NB4 (cell line): Measurements from ENCODE around the gene USP12.

Experiments used
- DNase-seq: peaks from one replicate; pipeline ENCODE4 v3.0.0; 2010; ENCODE audit warnings: low read depth
- H3K4me3 ChIP-seq: one replicate; pipeline ENCODE4 v1.5.1; 2011; ENCODE audit warnings: mild to moderate bottlenecking, low read depth, low read length, moderate library complexity
- MYC ChIP-seq: IDR thresholded peaks from 2 replicates; pipeline ENCODE4 v1.6.1; 2011; ENCODE audit warnings: low read depth, low read length
- POLR2A ChIP-seq: IDR thresholded peaks from 2 replicates; pipeline ENCODE4 v1.6.1; 2011; ENCODE audit warnings: mild to moderate bottlenecking; ENCODE audit not compliant: insufficient read length; ENCODE audit errors: extremely low read depth
- TF ChIP-seq, protein P1 (sequence below): IDR thresholded peaks from one replicate; pipeline ENCODE4 v1.5.1; 2012; ENCODE audit warnings: low read depth, low read length
- TF ChIP-seq, protein P2 (sequence below): IDR thresholded peaks from 2 replicates; pipeline ENCODE4 v1.6.1; 2011; ENCODE audit warnings: low read depth, low read length

Gene USP12

DNA sequence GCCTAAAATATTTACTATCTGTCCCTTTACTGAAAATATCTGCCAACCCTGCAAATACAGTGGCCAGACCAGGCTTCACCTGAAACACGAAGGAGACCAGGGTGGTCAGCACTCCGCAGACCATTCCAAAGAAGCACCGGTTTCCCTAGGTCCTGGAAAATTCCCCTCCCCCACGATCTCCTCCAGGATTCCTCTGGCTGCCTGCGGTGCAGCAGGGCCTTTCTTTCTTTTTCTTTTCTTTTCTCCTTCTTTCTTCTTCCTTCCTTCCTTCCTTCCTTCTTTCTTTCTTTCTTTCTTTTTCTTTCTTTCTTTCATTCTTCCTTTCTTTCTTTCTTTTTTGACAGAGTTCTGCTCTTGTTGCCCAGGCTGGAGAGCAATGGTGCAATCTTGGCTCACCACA lies 152.7 kb downstream of the USP12 start:
- DNase-seq, result no peak
- TF ChIP-seq, protein P1, sequence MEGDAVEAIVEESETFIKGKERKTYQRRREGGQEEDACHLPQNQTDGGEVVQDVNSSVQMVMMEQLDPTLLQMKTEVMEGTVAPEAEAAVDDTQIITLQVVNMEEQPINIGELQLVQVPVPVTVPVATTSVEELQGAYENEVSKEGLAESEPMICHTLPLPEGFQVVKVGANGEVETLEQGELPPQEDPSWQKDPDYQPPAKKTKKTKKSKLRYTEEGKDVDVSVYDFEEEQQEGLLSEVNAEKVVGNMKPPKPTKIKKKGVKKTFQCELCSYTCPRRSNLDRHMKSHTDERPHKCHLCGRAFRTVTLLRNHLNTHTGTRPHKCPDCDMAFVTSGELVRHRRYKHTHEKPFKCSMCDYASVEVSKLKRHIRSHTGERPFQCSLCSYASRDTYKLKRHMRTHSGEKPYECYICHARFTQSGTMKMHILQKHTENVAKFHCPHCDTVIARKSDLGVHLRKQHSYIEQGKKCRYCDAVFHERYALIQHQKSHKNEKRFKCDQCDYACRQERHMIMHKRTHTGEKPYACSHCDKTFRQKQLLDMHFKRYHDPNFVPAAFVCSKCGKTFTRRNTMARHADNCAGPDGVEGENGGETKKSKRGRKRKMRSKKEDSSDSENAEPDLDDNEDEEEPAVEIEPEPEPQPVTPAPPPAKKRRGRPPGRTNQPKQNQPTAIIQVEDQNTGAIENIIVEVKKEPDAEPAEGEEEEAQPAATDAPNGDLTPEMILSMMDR, result no peak
- TF ChIP-seq MYC, result no peak
- no peak for TF ChIP-seq POLR2A
- TF ChIP-seq, protein P2, sequence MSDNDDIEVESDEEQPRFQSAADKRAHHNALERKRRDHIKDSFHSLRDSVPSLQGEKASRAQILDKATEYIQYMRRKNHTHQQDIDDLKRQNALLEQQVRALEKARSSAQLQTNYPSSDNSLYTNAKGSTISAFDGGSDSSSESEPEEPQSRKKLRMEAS, result no peak

DNA sequence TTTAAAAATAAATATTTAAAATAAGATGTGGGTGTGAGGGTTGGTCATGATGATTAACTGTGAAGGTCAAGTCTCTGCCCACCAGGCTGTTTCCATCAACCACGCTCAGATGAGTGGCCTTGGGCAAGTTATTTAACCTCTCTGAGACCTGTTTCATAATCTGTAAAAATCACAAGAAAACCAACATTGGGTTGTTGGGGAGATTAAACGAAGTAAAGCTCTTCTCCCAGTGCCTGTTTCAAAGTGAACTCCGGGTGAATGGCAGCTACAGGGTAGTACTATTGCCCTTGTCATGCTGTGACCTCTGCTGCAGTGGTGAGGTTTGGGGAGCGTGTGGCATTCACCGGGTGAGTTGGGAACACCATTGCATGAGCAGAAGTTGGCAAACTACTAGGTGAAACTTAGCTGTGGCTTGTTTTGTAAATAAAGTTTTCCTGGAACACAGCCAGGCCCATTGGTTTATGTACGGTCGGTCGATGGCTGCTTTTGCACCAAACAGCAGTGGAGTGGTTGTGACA lies 153.2 kb downstream of the USP12 start:
- no peak overlapping the region for H3K4me3 ChIP-seq
- no peak for DNase-seq
- TF ChIP-seq, protein P2, result no peak
- no peak for TF ChIP-seq MYC
- no peak for TF ChIP-seq POLR2A
- TF ChIP-seq, protein P1, result no peak

More for the DNA sequence above, 152.7 kb downstream of the USP12 start:
- no peak overlapping the region for H3K4me3 ChIP-seq

DNA sequence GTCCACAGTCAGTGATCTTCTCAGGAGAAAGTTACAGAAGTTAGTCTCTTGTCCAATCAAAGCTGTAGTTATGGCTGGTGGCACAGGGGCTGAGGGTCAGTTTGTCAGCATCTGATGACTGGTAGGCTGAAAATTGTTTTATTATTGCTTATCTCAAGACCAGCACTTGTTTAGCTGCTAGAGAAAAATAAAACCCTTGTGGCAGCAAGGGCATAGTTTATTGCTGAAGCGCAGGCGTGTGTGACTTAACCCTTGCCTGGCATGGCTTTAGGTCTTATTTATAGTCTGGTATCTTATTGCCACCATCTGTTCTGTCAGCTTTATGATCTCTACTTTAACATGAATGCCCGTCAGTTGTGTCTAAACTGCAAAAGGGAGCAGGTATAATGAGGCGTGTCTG lies 154.7 kb downstream of the USP12 start:
- TF ChIP-seq MYC (no peak), POLR2A (no peak)
- TF ChIP-seq, protein P1, result no peak
- DNase-seq, result no peak
- H3K4me3 ChIP-seq, result no peak overlapping the region
